ENCODE measurements around the gene MGRN1. TPM values are rescaled to one million over a fixed set of nuclear protein-coding genes. Genes with fewer than 3 reads are reported as not detected.

The MGRN1 gene
- polyA plus RNA-seq, 1 donor, result 35.5 TPM

DNA sequence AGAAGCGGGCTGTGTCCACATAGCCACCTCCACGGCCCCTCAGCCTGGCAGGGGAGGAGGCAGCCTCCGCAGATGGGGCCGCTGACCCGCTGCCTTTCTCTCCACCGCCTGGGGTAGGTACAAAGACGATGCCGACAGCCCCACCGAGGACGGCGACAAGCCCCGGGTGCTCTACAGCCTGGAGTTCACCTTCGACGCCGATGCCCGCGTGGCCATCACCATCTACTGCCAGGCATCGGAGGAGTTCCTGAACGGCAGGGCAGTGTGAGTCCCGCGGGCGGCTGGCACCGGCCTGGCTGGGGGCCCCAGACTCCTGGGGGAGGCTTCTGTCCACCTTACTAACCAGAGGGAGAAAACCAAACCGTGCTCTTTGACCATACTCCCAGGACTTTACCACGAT is 27.9 kb downstream of the MGRN1 start:
- DNase-seq (ENCODE audit: low read depth), result no peak

DNA sequence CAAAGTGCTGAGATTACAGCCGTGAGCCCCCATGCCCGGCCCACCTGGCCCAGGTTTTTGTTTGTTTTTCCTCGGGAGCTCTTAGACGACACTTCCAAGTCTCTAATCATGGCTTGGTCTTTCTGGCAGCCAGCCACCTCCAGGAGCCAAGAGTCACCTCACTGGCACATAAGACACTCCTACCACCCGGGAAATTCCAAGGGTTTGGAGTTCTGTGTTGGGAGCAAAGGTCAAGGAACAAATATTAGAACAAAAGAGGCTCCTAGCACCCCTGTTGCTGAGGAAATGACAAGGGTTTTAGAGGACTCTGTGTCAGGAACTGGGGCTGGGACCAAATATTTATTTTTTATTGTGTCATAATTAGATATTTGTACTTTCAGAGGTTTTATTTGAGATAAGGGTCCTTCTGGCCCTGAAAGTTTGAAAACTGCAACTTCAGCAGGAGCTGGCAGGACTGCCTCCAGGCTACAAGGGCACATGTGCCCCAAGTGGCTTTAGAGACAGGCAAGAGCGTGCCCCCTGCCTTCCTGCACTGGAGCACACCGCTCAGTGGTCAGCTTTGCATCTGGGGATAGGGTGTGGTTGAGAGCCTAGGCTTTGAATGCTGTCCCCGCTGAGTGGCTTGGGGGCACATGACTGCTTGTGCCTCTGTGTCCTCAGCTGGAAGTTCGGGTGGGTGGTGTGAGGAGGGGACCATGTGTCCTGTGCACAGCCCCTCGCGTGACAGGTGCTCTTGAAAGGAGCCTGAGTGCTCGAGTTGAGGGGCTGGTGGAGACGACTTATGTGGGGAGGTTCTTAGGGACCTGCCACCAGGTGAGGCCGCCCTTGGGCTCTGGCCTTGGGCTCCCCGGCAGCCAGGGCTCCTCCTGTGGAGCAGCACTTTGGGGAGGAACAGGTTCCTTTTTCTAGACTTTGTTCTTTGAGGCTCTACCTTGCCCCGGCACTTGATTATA is 29.7 kb downstream of the MGRN1 start:
- DNase-seq (ENCODE audit: low read depth), result no peak

DNA sequence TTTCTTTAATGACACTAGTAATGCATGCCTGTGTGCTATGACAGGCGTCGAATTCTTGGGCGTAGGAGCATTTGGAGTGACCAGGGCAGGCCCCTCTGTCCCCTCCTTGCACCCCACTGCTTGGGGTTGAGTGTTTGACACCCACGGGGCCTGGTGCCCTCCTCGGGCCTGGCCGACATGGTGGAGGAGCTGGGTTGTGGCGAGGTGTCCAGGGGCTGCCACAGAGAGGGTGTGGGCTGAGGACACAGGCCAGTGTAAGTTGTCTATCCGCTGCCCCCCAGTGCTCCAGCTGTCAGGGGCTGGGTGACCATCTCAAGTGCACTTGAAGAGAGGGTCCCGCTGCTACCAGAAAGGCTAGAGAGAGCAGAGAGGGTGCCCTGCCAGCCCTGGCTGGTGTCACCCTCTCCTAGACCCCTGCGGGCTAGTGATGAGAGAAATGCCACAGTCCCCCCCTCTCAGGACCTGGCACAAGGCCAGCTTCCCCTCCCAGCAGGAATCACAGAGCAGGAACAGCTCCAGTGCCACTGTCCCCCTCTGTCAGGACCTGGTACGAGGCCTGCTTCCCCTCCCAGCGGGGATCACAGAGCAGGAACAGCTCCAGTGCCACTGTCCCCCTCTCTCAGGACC is 30.5 kb downstream of the MGRN1 start:
- no peak for DNase-seq (ENCODE audit: low read depth)

DNA sequence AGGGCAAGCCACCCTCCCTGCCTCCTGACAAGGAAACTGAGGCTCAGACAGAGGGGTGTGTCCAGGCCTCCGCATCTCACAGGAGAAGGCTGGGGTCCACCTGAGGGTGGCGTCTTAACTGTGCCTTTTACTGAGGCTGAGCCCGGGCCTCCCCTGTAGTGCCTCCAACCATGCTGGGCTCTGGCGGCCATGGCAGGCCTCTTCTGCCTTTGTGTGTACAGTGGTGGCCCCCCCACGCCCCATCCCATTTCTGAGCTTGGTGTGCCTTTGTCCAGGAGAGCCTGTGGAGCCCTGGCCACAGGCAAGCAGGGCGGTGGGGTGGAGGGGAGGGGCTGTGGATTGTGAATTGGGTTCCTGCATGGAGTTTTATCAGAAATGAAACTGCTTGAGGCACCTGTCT is 31.2 kb downstream of the MGRN1 start:
- DNase-seq (ENCODE audit: low read depth), result no peak

DNA sequence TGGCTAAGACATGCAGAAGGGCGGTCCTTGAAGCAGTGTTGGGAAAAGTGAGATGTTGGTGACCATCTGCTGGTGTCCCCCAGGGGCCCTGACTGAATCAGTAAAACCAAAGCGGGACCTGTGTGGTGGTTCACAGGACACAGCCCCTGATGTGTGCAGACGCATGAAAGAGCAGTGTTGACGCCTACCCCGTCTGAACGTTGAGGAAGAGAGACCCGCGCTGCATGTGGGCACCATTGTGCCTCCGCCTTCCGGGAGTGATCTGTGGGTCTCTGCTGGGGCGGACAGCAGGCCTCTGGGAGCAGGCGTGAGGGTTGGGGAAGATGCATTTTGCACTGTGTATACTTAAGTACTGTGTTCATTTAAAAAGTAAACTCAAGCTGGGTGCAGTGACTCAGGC is 31.6 kb downstream of the MGRN1 start:
- no peak for DNase-seq (ENCODE audit: low read depth)

DNA sequence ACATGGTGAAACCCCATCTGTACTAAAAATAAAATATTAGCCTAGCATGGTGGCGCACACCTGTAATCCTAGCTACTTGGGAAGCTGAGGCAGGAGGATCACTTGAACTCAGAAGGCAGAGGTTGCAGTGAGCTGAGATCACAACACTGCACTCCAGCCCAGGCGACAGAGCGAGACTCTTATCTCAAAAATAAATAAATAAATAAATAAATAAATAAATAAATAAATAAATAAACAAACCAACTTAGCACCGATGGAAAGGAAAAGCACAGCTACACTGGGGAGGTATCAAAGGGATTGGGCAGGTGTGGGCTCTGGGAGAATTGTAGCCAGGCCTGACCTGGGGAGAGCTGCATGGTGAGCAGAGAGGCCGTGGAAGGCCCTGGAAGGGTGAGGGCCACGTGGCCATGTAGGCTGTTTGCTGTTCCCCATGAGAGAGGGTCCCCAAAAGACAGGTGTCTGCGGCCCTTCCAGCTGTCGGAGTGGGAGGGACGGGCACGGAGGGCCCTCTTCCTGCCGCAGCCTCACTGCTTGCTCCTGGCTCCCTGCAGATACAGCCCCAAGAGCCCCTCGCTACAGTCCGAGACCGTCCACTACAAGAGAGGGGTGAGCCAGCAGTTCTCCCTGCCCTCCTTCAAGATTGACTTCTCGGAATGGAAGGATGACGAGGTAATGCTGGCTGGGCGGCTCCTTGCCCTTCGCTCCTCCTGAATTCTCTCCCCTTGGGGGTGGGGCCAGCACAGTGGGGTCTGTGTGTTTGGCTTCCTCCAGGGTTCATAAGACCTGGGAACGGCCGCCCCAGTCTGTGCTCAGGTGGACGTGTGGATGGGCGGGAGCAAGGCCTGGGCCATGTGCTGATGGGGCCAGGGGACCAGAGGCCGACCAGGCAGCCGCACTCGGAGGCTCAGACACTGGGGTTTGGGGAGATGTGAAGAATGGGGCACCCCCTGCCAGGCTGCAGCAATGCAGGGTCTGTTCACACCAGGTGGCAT is 32.4 kb downstream of the MGRN1 start:
- DNase-seq (ENCODE audit: low read depth), result no peak

DNA sequence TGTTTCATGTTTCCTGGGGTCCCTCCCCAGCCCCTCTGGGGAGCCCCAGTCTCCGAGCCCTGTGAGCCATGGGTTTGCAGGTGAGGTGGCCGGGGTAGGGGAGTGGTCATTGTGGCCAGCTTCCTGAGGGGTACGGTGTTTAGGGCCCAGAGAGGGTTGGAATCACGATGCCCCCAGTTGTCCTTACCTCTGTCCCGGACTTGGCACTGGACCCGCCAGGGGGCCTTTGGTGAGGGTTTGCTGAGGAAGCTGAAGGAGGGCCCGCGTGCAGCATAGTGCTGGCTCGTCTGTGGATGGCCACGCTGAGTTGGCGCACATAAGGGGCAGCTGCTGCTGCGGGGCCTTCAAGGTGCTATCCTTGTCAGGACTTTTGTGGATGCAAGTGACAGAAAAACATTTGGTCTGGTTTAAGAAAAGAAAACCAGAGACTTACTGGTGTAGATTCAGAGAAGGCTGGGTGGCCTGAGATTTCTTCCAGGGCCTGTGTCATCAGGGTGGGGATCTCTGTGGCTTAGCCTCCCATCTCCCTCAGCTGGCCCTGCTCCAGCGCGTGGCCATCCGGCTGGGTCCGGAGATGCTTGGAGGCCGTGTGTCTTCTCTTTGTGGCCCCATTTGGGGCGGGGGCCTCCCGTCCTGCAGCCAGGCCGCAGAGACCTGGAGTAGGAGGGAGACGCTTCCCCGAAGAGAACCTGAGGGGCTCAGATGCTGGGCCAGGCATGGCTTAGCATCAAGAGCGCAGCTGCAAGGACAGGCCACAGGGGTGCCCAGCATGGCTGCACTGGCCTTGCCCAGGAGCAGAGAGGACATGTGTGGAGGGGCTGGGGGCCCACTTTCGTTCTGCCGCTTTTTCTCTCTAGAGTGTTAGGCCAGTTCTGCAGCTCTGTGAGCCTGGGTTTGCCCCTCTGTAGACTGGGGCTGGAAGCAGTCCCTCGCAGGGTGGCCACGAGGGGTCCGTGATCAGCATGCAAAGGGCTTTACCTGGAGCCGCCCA is 35.0 kb downstream of the MGRN1 start:
- no peak for DNase-seq (ENCODE audit: low read depth)

DNA sequence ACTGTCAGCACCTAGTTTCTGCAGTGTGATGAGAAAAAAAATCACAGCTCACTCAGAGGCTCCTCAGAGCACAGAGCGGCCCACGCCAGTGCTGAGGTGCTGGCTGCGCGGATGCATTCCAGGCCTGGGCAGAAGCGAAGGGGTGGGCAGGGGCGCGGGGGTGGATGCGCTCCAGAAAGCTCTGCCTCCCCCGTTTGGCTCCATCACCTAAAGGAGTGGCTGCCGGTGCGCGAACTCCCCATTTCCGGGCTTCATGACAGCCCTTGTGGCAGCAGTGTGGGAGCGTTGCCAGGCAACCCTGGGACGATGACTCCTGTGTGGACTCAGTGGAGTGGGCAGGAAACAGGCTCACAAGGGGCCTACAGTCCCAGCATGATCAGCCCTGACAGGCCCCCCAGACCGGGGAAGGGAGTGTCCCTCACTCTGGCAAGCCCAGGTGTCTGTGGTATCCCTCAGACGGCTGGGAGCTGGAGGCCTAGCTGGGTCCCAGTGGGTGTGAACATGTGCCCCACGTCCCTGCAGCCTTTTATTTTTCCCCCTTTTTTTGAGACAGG is 35.9 kb downstream of the MGRN1 start:
- no peak for DNase-seq (ENCODE audit: low read depth)

DNA sequence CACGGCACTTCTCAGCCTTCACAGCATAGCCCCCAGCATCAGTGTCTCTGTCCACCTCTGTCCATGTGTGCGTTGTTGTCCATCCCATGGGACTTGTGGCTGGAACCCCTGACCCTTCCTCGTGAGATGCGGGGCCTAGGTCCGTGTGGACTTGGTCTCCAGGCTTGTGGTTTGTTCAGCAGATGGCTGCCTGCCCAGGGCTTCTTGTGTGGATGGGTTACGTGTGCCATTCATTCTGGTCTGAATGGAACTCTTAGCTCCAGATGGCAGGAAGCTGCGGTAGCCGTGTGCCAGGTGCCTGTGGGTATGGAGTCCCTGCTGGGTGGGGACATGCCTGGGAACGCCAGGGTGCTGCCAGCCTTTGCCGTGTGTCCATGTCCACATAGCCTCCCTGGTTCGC is 37.0 kb downstream of the MGRN1 start:
- DNase-seq (ENCODE audit: low read depth), result no peak

DNA sequence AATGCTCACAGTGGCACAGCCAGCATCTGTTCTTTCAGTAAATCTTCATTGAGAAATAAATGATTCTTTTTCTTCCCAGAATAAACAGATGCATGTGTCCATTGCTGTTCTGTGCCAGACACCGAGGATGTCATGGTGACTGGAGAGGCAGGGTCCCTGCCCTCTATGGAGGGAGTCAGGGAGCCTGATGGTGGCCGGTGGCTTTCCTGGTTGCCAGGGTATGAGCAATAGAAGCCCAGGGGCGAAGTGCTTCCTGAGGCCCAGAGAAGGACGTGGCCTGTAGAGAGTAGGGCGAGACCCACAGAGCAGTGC is 38.8 kb downstream of the MGRN1 start:
- no peak for DNase-seq (ENCODE audit: low read depth)

DNA sequence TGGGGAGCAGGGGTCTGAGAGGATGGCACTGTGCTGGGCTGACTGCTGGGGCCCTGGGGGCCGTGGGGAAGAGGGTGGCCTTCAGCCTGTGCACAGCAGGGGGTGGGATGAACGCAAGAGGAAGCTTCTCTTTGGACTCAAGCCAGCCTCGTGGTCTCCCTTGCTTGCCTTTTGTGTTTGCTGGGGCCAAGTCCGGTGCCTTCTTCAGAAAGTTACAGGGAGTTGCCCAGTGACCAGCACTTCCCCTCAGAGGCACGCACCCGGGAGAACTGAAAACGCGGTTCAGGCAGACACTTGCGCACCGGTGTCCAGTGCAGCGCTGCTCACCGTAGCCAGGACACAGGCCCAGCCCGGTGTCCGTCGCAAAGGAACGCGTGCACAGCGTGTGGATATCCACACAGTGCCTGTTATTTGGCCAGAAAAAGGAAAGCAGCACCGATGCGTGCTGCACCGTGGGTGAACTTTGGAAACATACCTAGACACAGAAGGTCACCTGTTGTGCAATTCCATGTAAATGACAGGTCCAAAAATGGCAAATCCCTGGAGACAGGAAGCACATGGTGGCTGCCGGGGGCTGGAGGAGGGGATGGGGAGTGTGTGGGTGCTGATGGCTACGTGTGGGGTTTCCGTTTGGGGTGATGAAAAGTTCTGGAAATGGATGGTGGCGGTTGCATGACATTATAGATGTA is 39.3 kb downstream of the MGRN1 start:
- DNase-seq (ENCODE audit: low read depth), result peak; percentile 28

DNA sequence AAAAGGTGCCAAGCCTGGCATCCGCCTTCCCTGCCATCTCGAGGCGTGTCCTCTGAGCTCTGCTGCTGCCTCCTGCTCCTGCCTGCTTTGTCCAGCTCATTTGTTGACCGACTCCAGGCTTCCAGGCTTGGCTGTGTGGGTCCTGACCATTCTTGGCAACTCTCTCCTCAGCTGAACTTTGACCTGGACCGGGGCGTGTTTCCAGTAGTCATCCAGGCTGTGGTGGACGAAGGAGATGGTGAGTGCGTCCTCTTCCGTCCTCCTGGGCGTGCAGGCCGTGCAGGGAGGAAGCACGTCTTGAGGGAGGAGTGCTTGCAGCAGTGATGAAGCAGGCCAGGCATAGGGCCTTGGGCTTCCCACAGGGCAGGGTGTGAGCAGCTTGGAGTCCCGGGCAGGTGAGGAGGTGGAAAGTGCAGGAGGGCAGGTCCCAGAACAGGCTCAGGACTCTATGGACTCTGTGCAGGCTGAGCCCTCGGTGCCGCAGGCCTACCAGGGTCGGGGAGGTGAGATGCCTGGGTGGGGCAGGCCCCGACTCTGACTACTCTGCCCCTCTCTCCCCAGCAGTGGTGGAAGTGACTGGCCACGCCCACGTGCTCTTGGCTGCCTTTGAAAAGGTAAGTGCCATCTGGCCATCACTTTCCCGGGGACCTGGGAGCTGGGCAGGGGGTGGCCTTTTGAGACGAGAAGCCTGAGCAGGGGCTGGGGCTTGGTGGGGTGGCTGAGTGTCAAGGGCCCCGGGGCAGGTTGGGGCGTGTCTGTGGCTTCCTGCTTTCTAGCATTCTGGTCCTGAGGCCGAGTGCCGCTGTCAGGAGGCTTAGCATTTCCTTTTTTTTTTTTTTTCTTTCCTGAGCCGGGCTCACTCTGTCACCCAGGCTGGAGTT is 40.2 kb downstream of the MGRN1 start:
- DNase-seq (ENCODE audit: low read depth), result no peak

DNA sequence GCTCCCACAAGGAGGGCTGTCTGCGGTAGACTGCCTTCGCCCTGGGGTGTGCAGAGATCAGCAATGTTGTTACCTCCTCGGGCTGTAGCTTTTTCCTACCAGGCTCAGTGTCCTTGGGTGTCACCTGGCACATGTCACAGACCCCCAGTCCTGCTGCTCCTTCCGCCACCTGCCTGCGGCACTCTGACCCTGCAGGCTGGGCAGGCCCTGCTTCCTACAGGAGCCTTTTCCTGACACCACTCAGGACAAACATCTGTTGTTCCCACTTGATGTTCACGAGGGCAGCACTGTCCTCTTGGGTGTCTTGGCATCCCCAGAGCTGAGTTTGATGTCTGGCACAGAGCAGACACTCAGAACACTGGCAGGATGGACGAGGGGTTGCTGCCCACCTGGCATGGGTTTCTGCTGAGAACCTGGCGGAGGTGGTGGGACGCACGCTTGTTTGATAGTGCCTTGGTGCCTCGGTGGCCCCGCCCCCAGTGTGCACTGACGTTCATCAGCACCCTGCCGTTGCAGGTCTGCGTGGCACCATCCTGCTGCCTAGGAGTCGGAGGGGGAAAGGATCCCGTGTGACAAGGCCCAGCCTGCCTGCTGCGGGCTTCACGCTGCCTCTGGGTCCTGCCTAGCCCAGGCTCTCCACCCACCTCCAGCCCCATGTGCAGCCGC is 42.0 kb downstream of the MGRN1 start:
- DNase-seq (ENCODE audit: low read depth), result no peak

DNA sequence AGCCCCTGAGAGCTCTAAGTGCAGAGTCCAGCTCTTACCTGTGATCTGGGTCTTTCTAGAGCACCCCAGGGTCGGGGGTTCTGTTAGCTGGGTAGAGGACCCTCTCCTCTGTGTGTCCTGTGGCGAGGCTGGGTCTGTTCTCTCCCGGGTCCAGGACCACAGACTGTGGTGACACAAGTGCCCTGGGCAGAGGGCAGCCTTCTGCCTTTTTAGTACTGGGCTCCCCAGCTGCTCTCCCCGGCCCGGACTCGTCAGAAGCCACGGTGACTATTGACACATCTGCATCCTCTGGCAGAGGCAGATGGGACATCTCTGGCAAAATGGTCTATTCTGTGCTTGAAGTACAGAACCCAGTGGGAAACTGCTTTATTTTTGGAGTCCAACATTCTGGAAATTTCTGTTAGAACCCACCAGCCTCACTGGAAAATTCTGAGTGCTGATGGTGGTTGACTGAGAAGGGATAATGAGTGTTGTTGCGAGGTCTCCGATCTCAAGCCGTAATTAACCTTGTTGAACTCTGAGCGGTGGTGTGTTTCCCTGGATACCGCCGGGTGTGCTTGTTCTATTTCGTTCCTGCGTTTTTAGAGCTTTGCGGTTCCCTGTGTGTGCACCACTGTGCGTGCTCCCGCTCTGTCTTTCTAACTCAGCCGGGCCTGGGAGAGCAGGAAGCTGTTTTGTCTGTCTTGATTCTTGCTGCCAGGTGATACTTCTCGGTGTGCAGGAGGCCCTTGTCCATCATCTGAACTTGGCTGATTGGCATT is 42.8 kb downstream of the MGRN1 start:
- DNase-seq (ENCODE audit: low read depth), result no peak

DNA sequence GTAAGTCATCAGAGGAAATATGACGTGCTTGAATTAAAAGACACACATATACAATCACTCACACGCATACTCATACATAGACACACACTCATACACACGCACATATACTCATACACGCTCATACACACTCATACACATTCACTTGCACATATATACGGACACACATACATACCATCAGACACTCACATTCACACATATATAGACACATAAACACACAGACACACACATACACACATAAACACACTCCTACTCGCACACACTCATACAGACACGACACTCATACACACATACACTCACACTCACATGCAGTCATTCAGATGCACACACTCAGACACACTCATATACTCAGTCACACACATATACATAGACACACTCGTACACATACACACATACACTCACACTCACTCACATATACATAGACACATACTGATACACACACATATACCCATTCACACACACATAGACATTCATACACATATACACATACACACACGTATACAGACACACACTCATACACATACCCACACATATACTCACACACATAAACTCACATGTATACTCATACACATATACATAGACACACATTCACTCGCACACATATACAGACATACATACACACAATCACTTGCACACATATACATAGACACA is 43.8 kb downstream of the MGRN1 start:
- DNase-seq (ENCODE audit: low read depth), result no peak

DNA sequence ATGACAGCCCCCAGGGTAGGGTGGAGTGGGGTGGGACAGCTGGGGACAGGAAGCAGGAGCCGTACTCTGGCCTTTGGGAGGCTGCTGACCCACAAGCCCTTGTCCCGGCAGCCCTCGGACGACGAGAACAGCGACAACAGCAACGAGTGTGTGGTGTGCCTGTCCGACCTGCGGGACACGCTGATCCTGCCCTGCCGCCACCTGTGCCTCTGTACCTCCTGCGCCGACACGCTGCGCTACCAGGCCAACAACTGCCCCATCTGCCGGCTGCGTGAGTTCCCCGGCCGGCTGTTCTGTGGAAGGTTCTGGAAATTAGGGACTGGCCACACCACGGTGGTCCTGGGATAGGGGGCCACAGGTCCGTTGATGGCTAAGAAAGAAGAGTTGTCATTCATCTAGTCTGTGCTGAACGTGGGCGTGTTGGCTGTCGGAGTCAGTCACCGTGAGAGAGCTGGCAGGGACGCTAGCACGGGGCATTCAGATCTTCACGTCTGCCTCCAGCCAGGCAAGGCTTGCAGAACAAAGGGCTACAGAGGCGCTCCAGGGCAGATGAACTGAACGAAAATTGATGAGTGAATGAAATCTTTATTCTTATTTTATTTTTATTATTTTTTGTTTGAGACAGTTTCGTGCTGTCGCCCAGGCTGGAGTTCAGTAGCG is 48.9 kb downstream of the MGRN1 start:
- no peak for DNase-seq (ENCODE audit: low read depth)
